Prostate gland (tissue), 2 donors: ENCODE data around the gene ETS2.

ENCODE experiments used
- CTCF ChIP-seq, 4 experiments: fragments of 200-600 bp in 2 of 4; fragments of 450-650 bp in 2 of 4; sonication (generic) in 2 of 4; IDR thresholded peaks; 1 replicate in 3 of 4; 2 replicates in 1 of 4; pipeline ENCODE4 v1.5.1; 2016 to 2019; ENCODE audit warnings: antibody characterized with exemption in 4 of 4, mild to moderate bottlenecking in 2 of 4, moderate library complexity in 2 of 4
- POLR2A ChIP-seq: fragments of 450-650 bp; IDR thresholded peaks from one replicate; pipeline ENCODE4 v1.6.1; 2016; ENCODE audit warnings: antibody characterized with exemption, mild to moderate bottlenecking

- TF ChIP-seq POLR2A (no peak), CTCF (IDR thresholded peaks at IDR 0.05) (no peak)
Observed at GRCh38 chr21:38824124-38824822, 18.5 kb downstream of the ETS2 start.
